ENCODE results near the gene TMEM170B. TPM values are rescaled to one million over a fixed set of nuclear protein-coding genes. Genes with fewer than 3 reads are reported as not detected.

Gene TMEM170B
- total RNA-seq, 1 donor from 2014 or later = 19.3 TPM

- H3K4me1 Mint-ChIP-seq = peaks cover 16% of the 10 kb centered on the region
- no peak for TF ChIP-seq CTCF (conservative IDR thresholded peaks at IDR 0.05)
- H3K36me3 Mint-ChIP-seq (ENCODE audit: low read depth) = no peaks in the 10 kb centered on the region
- no peak for DNase-seq (ENCODE audit: low read depth, low spot score)
- no peak overlapping the region for H3K4me3 Mint-ChIP-seq
- H3K9me3 Mint-ChIP-seq = no peaks in the 10 kb centered on the region
- no peak overlapping the region for H3K27ac Mint-ChIP-seq (ENCODE audit: unreplicated experiment)
- H3K27me3 Mint-ChIP-seq (ENCODE audit: low read depth) = no peaks in the 10 kb centered on the region
Measured at GRCh38 chr6:11494786-11495564, 42.6 kb upstream of the TMEM170B start.

GRCh38 chr6:11495565-11496145 lies 41.9 kb upstream of the TMEM170B start:
- no peaks in the 10 kb centered on the region for H3K27me3 Mint-ChIP-seq (ENCODE audit: low read depth)
- peaks cover 16% of the 10 kb centered on the region for H3K4me1 Mint-ChIP-seq
- no peaks in the 10 kb centered on the region for H3K36me3 Mint-ChIP-seq (ENCODE audit: low read depth)
- H3K27ac Mint-ChIP-seq (ENCODE audit: unreplicated experiment) = no peak overlapping the region
- no peak overlapping the region for H3K4me3 Mint-ChIP-seq
- no peak for DNase-seq (ENCODE audit: low read depth, low spot score)
- TF ChIP-seq CTCF (conservative IDR thresholded peaks at IDR 0.05) = no peak
- no peaks in the 10 kb centered on the region for H3K9me3 Mint-ChIP-seq

- H3K27me3 Mint-ChIP-seq (ENCODE audit: low read depth) = no peaks in the 10 kb centered on the region
- H3K36me3 Mint-ChIP-seq (ENCODE audit: low read depth) = no peaks in the 10 kb centered on the region
- H3K4me1 Mint-ChIP-seq = peaks cover 16% of the 10 kb centered on the region
- no peak overlapping the region for H3K27ac Mint-ChIP-seq (ENCODE audit: unreplicated experiment)
- H3K4me3 Mint-ChIP-seq = no peak overlapping the region
- H3K9me3 Mint-ChIP-seq = peaks cover 3% of the 10 kb centered on the region
- DNase-seq (ENCODE audit: low read depth, low spot score) = peak; percentile 72
- TF ChIP-seq CTCF (conservative IDR thresholded peaks at IDR 0.05) = peak; percentile 98
Measured at GRCh38 chr6:11496152-11497060, 41.1 kb upstream of the TMEM170B start.

GRCh38 chr6:11497107-11497506 lies 40.4 kb upstream of the TMEM170B start:
- H3K4me1 Mint-ChIP-seq = peaks cover 16% of the 10 kb centered on the region
- no peaks in the 10 kb centered on the region for H3K27me3 Mint-ChIP-seq (ENCODE audit: low read depth)
- H3K27ac Mint-ChIP-seq (ENCODE audit: unreplicated experiment) = no peak overlapping the region
- peaks cover 3% of the 10 kb centered on the region for H3K9me3 Mint-ChIP-seq
- H3K36me3 Mint-ChIP-seq (ENCODE audit: low read depth) = no peaks in the 10 kb centered on the region
- no peak for DNase-seq (ENCODE audit: low read depth, low spot score)
- TF ChIP-seq CTCF (conservative IDR thresholded peaks at IDR 0.05) = no peak
- no peak overlapping the region for H3K4me3 Mint-ChIP-seq

- Mint-ChIP-seq H3K4me1 (peaks cover 16% of the 10 kb centered on the region), H3K4me3 (no peak overlapping the region), H3K9me3 (peaks cover 3% of the 10 kb centered on the region)
Measured at GRCh38 chr6:11497881-11498280, 39.7 kb upstream of the TMEM170B start.

More at GRCh38 chr6:11497881-11498280, 39.7 kb upstream of the TMEM170B start:
- no peaks in the 10 kb centered on the region for H3K27me3 Mint-ChIP-seq (ENCODE audit: low read depth)
- DNase-seq (ENCODE audit: low read depth, low spot score) = no peak
- H3K36me3 Mint-ChIP-seq (ENCODE audit: low read depth) = no peaks in the 10 kb centered on the region
- no peak for TF ChIP-seq CTCF (conservative IDR thresholded peaks at IDR 0.05)
- no peak overlapping the region for H3K27ac Mint-ChIP-seq (ENCODE audit: unreplicated experiment)

Measured in neural crest cell (in vitro differentiated cells).